Measurements from ENCODE around the gene HMMR. TPM values are rescaled to one million over a fixed set of nuclear protein-coding genes. Genes with fewer than 3 reads are reported as not detected.

HMMR gene
- total and polyA plus RNA-seq, 9 of the 15 experiments (the other 6 are each of a cell fraction or from before 2014, with no cell fraction given): 74.9 to 133 (median 90.8) TPM

- peak; percentile 68 for TF ChIP-seq ASH1L (IDR thresholded peaks at IDR 0.05; ENCODE audit: borderline replicate concordance, low read depth, partially characterized antibody)
- TF ChIP-seq GATAD2A (IDR thresholded peaks at IDR 0.05): 0 out of 2 replicates have a peak, but pooled peaks have one; percentile 25
- TF ChIP-seq XRCC3 (IDR thresholded peaks at IDR 0.05): no peak
- TF ChIP-seq ZNF274 (IDR thresholded peaks at IDR 0.05; ENCODE audit: borderline replicate concordance, low read depth, low read length): no peak
- no peak for TF ChIP-seq ZFP1 (CRISPR knock-in tag; IDR thresholded peaks at IDR 0.05)
- no peak for TF ChIP-seq PTBP1 (IDR thresholded peaks at IDR 0.05; ENCODE audit: low read depth, low read length)
- TF ChIP-seq NCOA1 (IDR thresholded peaks at IDR 0.05; ENCODE audit: low read depth): no peak
- no peak for TF ChIP-seq SRF (CRISPR knock-in tag; IDR thresholded peaks at IDR 0.05)
- no peak for TF ChIP-seq MTF1 (CRISPR knock-in tag; IDR thresholded peaks at IDR 0.05; ENCODE audit: borderline replicate concordance)
- TF ChIP-seq POLR2B (IDR thresholded peaks at IDR 0.05; ENCODE audit: low read depth, partially characterized antibody): peak; percentile 95
- no peak for TF ChIP-seq ZKSCAN1 (IDR thresholded peaks at IDR 0.05; ENCODE audit: low read depth, low read length)
- no peak for TF ChIP-seq SLC30A9 (CRISPR knock-in tag; IDR thresholded peaks at IDR 0.05)
- TF ChIP-seq HCFC1 (IDR thresholded peaks at IDR 0.05; ENCODE audit: low read depth, low read length): 0 out of 2 replicates have a peak, but pooled peaks have one; percentile 7
- 0 out of 2 replicates have a peak, but pooled peaks have one; percentile 21 for TF ChIP-seq KLF13 (tag; IDR thresholded peaks at IDR 0.05; ENCODE audit: borderline replicate concordance, low read depth)
- TF ChIP-seq SOX6 (IDR thresholded peaks at IDR 0.05): peak; percentile 11; the same call in 1 of the 2 replicates
- TF ChIP-seq CGGBP1 (CRISPR knock-in tag; IDR thresholded peaks at IDR 0.05): 0 out of 2 replicates have a peak, but pooled peaks have one; percentile 71
- TF ChIP-seq CREB3L1 (IDR thresholded peaks at IDR 0.05; ENCODE audit: borderline replicate concordance, low read depth): no peak
- TF ChIP-seq ZNF253 (CRISPR knock-in tag; conservative IDR thresholded peaks at IDR 0.05): no peak
- no peak for TF ChIP-seq CAMTA2 (CRISPR knock-in tag; conservative IDR thresholded peaks at IDR 0.05)
- TF ChIP-seq EP300 (IDR thresholded peaks at IDR 0.05; ENCODE audit: low read length): no peak
- no peak for TF ChIP-seq HDAC6 (IDR thresholded peaks at IDR 0.05; ENCODE audit: low read depth, low read length)
- no peak for TF ChIP-seq RNF219 (CRISPR knock-in tag; IDR thresholded peaks at IDR 0.05)
Measured at GRCh38 chr5:163437309-163438182, 22.9 kb upstream of the HMMR start, which contains the start of gene CCNG1 (continued).

Data from K562 (cell line).